Smooth muscle cell (in vitro differentiated cells): ENCODE results near the gene PAPPA. TPM values are rescaled to one million over a fixed set of nuclear protein-coding genes. Genes with fewer than 3 reads are reported as not detected.

ENCODE experiments used
- DNase-seq: peaks from one replicate; lab custom pipeline; 2025; ENCODE audit not compliant: unreplicated experiment; lab: John Stamatoyannopoulos, UW
- H2AFZ ChIP-seq: fragments of 200-600 bp; sonication (generic); 2 replicates; pipeline ENCODE4 v1.6.0; 2016; ENCODE audit warnings: antibody characterized with exemption, low read depth, mild to moderate bottlenecking
- H3F3A ChIP-seq: fragments of 200-600 bp; sonication (generic); 2 replicates; pipeline ENCODE4 v1.6.0; 2017; ENCODE audit warnings: antibody characterized with exemption, low read depth
- H3K27ac ChIP-seq: fragments of 200-600 bp; sonication (generic); 2 replicates; pipeline ENCODE4 v1.5.1; 2016; ENCODE audit warnings: low read depth, mild to moderate bottlenecking
- H3K27me3 ChIP-seq: fragments of 200-600 bp; sonication (generic); 2 replicates; pipeline ENCODE4 v1.6.1; 2016; ENCODE audit warnings: low read depth, mild to moderate bottlenecking
- H3K36me3 ChIP-seq: fragments of 200-600 bp; sonication (generic); 2 replicates; pipeline ENCODE4 v1.5.1; 2016; ENCODE audit warnings: low read depth
- H3K4me1 ChIP-seq: fragments of 200-600 bp; sonication (generic); 2 replicates; pipeline ENCODE4 v1.5.1; 2016; ENCODE audit warnings: low read depth
- H3K4me2 ChIP-seq: fragments of 200-600 bp; sonication (generic); 2 replicates; pipeline ENCODE4 v1.6.0; 2016; ENCODE audit warnings: mild to moderate bottlenecking
- H3K4me3 ChIP-seq: fragments of 200-600 bp; sonication (generic); 2 replicates; pipeline ENCODE4 v1.5.1; 2016; ENCODE audit warnings: mild to moderate bottlenecking
- H3K79me2 ChIP-seq: fragments of 200-600 bp; sonication (generic); 2 replicates; pipeline ENCODE4 v1.6.0; 2016; ENCODE audit warnings: low read depth, mild to moderate bottlenecking
- H3K9ac ChIP-seq: fragments of 200-600 bp; sonication (generic); 2 replicates; pipeline ENCODE4 v1.6.0; 2016; ENCODE audit warnings: low read depth
- H3K9me3 ChIP-seq: fragments of 200-600 bp; sonication (generic); replicated peaks from 2 replicates; pipeline ENCODE4 v1.5.1; 2016; ENCODE audit warnings: low read depth
- H4K20me1 ChIP-seq: fragments of 200-600 bp; sonication (generic); 2 replicates; pipeline ENCODE4 v1.6.0; 2016; ENCODE audit warnings: low read depth
- CTCF ChIP-seq: fragments of 200-600 bp; sonication (generic); IDR thresholded peaks from 2 replicates; pipeline ENCODE4 v1.5.1; 2017; ENCODE audit warnings: borderline replicate concordance, mild to moderate bottlenecking, antibody characterized with exemption; ENCODE audit not compliant: insufficient read depth, poor library complexity, severe bottlenecking
- WGBS: methylation state at CpG from one replicate; pipeline ENCODE4 v1.1.7; 2016; ENCODE audit warnings: low lambda C conversion rate; 5-methylcytosine and 5-hydroxymethylcytosine counted together
- polyA plus RNA-seq: library from polyadenylated mRNA; unstranded; fragments of >200 nt; fragmentation: Nextera tagmentation; extraction: Ambion mirVana; gene quantifications from 2 replicates; pipeline ENCODE4 v1.2.1, GENCODE V29; 2016
- total RNA-seq: library from RNA; depleted of rRNA; stranded (reverse); fragments of >200 nt; gene quantifications from 2 replicates; pipeline ENCODE4 v1.2.3, GENCODE V29; 2014

The PAPPA gene
- total and polyA plus RNA-seq, 2 experiments from 2014 or later = 27.7 to 114 TPM

GRCh38 chr9:116275418-116276195 lies 122.0 kb downstream of the PAPPA start:
- Histone ChIP-seq H3K9ac (peak overlapping the region; percentile 3), H3K4me2 (peak overlapping the region; percentile 70), H4K20me1 (peaks cover 4% of the 10 kb centered on the region), H2AFZ (no peak overlapping the region), H3K4me3 (no peak overlapping the region), H3K27me3 (no peaks in the 10 kb centered on the region), H3K4me1 (peaks cover 43% of the 10 kb centered on the region), H3K9me3 (no peaks in the 10 kb centered on the region), H3K27ac (peak overlapping the region; percentile 83), H3F3A (peaks cover 58% of the 10 kb centered on the region), H3K79me2 (peaks cover 3% of the 10 kb centered on the region), H3K36me3 (peaks cover 10% of the 10 kb centered on the region)
- TF ChIP-seq CTCF = no peak
- no peak for DNase-seq
- WGBS = 48% methylated on average over 6 of the region's 6 CpGs

- H3F3A ChIP-seq = peaks cover 58% of the 10 kb centered on the region
- peaks cover 4% of the 10 kb centered on the region for H4K20me1 ChIP-seq
- peak overlapping the region; percentile 70 for H3K4me2 ChIP-seq
- no peaks in the 10 kb centered on the region for H3K27me3 ChIP-seq
- peak overlapping the region; percentile 53 for H3K9ac ChIP-seq
- H2AFZ ChIP-seq = no peak overlapping the region
- H3K36me3 ChIP-seq = peaks cover 6% of the 10 kb centered on the region
- no peaks in the 10 kb centered on the region for H3K9me3 ChIP-seq
- DNase-seq = no peak
- peaks cover 3% of the 10 kb centered on the region for H3K79me2 ChIP-seq
- H3K4me1 ChIP-seq = peaks cover 48% of the 10 kb centered on the region
- peak overlapping the region; percentile 83 for H3K27ac ChIP-seq
- TF ChIP-seq CTCF = no peak
- no peak overlapping the region for H3K4me3 ChIP-seq
These were observed 122.6 kb downstream of the PAPPA start for GRCh38 chr9:116276196-116276493.

- peaks cover 5% of the 10 kb centered on the region for H3K36me3 ChIP-seq
- H4K20me1 ChIP-seq = peaks cover 4% of the 10 kb centered on the region
- no peaks in the 10 kb centered on the region for H3K27me3 ChIP-seq
- H3K4me1 ChIP-seq = peaks cover 48% of the 10 kb centered on the region
- peak overlapping the region; percentile 34 for H3K4me2 ChIP-seq
- peaks cover 3% of the 10 kb centered on the region for H3K79me2 ChIP-seq
- H3K27ac ChIP-seq = peak overlapping the region; percentile 83
- H3K9ac ChIP-seq = peak overlapping the region; percentile 53
- no peak for TF ChIP-seq CTCF
- no peak overlapping the region for H3K4me3 ChIP-seq
- peaks cover 58% of the 10 kb centered on the region for H3F3A ChIP-seq
- no peak overlapping the region for H2AFZ ChIP-seq
- no peaks in the 10 kb centered on the region for H3K9me3 ChIP-seq
- no peak for DNase-seq
- 28% methylated on average over 10 of the region's 10 CpGs for WGBS
These were observed 123.1 kb downstream of the PAPPA start for GRCh38 chr9:116276651-116277121.

GRCh38 chr9:116278326-116278725 lies 124.7 kb downstream of the PAPPA start:
- H4K20me1 ChIP-seq = peaks cover 4% of the 10 kb centered on the region
- H3K9ac ChIP-seq = no peak overlapping the region
- H3K4me2 ChIP-seq = no peak overlapping the region
- no peaks in the 10 kb centered on the region for H3K79me2 ChIP-seq
- peaks cover 44% of the 10 kb centered on the region for H3F3A ChIP-seq
- no peaks in the 10 kb centered on the region for H3K9me3 ChIP-seq
- WGBS = 77% methylated on average over 1 of the region's 1 CpG
- H3K36me3 ChIP-seq = no peaks in the 10 kb centered on the region
- peaks cover 46% of the 10 kb centered on the region for H3K4me1 ChIP-seq
- DNase-seq = no peak
- no peaks in the 10 kb centered on the region for H3K27me3 ChIP-seq
- no peak overlapping the region for H2AFZ ChIP-seq
- H3K27ac ChIP-seq = peak overlapping the region; percentile 73
- no peak overlapping the region for H3K4me3 ChIP-seq
- TF ChIP-seq CTCF = no peak
